SIG-M5 treated with dmso at 0.1 percent for 504 hours (cell line): Measurements from ENCODE around the gene IMMP2L.
A peak's percentile ranks its signal among the peaks of the same experiment; 100 is the strongest.

Experiments used
- DNase-seq: peaks from one replicate; lab custom pipeline; 2025; ENCODE audit not compliant: unreplicated experiment; lab: John Stamatoyannopoulos, UW

The IMMP2L gene

GRCh38 chr7:111050875-111051416 is 511.3 kb downstream of the IMMP2L start:
- DNase-seq: no peak

- no peak for DNase-seq
These were observed 512.2 kb downstream of the IMMP2L start for GRCh38 chr7:111049971-111050680.

- DNase-seq: no peak
These were observed 514.7 kb downstream of the IMMP2L start for GRCh38 chr7:111047595-111047994.

- DNase-seq: no peak
These were observed 516.8 kb downstream of the IMMP2L start for GRCh38 chr7:111045449-111045848.

- DNase-seq: no peak
These were observed 518.7 kb downstream of the IMMP2L start for GRCh38 chr7:111043561-111043960.

GRCh38 chr7:111042842-111043241 is 519.5 kb downstream of the IMMP2L start:
- DNase-seq: no peak

GRCh38 chr7:111041577-111041976 is 520.7 kb downstream of the IMMP2L start:
- DNase-seq: no peak

- DNase-seq: no peak
These were observed 524.1 kb downstream of the IMMP2L start for GRCh38 chr7:111038185-111038584.

- no peak for DNase-seq
These were observed 530.4 kb downstream of the IMMP2L start for GRCh38 chr7:111031916-111032315.

GRCh38 chr7:111030336-111030735 is 532.0 kb downstream of the IMMP2L start:
- no peak for DNase-seq

GRCh38 chr7:111029574-111030251 is 532.6 kb downstream of the IMMP2L start:
- no peak for DNase-seq

GRCh38 chr7:111029141-111029572 is 533.1 kb downstream of the IMMP2L start:
- DNase-seq: no peak

- DNase-seq: no peak
These were observed 534.9 kb downstream of the IMMP2L start for GRCh38 chr7:111027396-111027795.

- no peak for DNase-seq
These were observed 535.5 kb downstream of the IMMP2L start for GRCh38 chr7:111026806-111027205.

GRCh38 chr7:111026343-111026742 is 535.9 kb downstream of the IMMP2L start:
- no peak for DNase-seq

- no peak for DNase-seq
These were observed 537.3 kb downstream of the IMMP2L start for GRCh38 chr7:111025006-111025405.

- DNase-seq: no peak
These were observed 543.1 kb downstream of the IMMP2L start for GRCh38 chr7:111018960-111019736.

GRCh38 chr7:111018447-111018846 is 543.8 kb downstream of the IMMP2L start:
- DNase-seq: no peak

- no peak for DNase-seq
These were observed 548.2 kb downstream of the IMMP2L start for GRCh38 chr7:111014079-111014478.

GRCh38 chr7:111012799-111013675 is 549.3 kb downstream of the IMMP2L start:
- DNase-seq: peak; percentile 41

GRCh38 chr7:111012149-111012548 is 550.1 kb downstream of the IMMP2L start:
- peak; percentile 9 for DNase-seq
